Mesenteric fat pad (tissue), 1 donor: ENCODE data around the gene PLVAP. TPM values are rescaled to one million over a fixed set of nuclear protein-coding genes. Genes with fewer than 3 reads are reported as not detected.
A peak's percentile ranks its signal among the peaks of the same experiment; 100 is the strongest.

Experiments
- DNase-seq: peaks from one replicate; pipeline ENCODE4 v3.0.0-alpha.2; 2020; ENCODE audit warnings: low spot score
- long read RNA-seq: library from polyadenylated mRNA; unstranded; transcript quantifications from one replicate; pipeline ENCODE4 v2.0.0, GENCODE V29; 2020
- total RNA-seq: library from RNA; stranded (reverse); fragmentation: NEBNext Ultra II Directional; extraction: Animal tissue kit (Norgen Biotek cat#: 25700); gene quantifications from one replicate; pipeline ENCODE4 v1.2.1, GENCODE V29; 2021
- donor health status: DM: yes; HTN: yes; CAD: no.

PLVAP gene
- total RNA-seq, result 293 TPM
- long read RNA-seq, transcript PLVAP-201 (6 exons, 2,305 nt), result major isoform, 460 of 518 reads
- long read RNA-seq, partial matches to known transcripts, result 27 of 518 reads
- long read RNA-seq, other reads (novel, unspliced or antisense), result 31 of 518 reads

DNA sequence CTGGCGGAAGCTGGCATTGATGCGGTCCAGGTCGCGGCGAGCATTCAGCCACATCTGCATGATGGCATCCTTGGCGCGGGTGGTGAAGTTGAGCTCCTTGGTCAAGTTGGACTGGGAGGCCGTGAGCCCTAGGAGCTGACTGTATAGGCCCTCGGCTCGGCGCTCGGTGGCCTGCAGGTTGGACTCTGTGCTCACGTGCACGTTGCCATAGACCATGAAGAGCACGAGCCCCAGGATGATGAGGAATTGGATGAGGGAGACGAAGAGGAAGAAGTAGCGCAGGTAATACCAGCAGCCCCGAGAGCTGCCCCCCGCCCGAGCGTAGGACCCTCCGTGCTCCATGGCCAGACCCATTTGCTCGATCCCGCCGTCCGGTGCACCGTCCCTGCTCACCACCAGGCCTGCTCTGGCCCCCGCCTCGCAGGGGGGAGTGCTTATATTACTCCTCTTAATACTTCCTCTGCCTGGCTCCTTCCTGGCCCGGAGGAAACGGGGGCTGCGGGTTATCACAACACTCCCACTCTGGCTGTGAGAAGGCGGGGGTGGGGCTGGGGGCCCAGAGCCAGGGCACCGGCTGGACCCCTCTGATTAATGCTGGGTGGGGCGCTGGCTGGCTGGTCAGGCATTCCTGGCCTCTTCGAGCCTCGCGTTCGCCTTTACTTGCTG lies at the start of gene PLVAP:
Gene PLVAP (minus strand): TSS at position 408 of the 666 bp plus-strand sequence. CDS start 54 bp downstream, at position 354.
- no peak for DNase-seq

DNA sequence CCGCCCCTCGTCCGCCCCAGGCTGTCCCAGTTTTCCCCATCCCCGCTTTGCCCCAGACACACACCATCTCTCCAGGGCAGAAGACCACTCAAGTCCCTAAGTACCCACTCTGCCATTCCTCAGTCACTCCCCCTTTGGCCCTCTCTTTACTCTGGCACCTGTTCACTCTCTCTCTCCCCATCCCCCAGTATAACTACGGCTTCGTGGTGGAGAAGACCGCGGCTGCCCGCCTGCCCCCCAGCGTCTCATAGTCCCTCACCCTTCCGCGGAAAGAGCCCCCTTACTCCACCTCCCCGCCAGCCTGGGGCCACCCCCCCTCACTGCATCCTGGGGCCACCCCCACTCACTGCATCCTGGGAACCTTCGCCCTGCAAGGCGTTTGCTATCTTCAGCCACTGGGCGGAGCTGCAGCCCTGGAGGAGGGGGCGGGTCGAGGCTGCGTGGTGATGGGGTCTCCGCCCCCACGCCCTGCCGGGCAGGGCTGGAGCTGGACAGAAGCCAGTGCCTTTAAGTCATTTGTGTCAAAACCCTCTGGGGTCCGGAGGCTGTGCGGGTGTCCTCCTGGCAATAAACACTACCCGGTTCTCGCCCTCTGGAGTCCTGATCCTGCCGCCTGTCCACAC lies 47.7 kb upstream of the PLVAP start:
- DNase-seq, result no peak

DNA sequence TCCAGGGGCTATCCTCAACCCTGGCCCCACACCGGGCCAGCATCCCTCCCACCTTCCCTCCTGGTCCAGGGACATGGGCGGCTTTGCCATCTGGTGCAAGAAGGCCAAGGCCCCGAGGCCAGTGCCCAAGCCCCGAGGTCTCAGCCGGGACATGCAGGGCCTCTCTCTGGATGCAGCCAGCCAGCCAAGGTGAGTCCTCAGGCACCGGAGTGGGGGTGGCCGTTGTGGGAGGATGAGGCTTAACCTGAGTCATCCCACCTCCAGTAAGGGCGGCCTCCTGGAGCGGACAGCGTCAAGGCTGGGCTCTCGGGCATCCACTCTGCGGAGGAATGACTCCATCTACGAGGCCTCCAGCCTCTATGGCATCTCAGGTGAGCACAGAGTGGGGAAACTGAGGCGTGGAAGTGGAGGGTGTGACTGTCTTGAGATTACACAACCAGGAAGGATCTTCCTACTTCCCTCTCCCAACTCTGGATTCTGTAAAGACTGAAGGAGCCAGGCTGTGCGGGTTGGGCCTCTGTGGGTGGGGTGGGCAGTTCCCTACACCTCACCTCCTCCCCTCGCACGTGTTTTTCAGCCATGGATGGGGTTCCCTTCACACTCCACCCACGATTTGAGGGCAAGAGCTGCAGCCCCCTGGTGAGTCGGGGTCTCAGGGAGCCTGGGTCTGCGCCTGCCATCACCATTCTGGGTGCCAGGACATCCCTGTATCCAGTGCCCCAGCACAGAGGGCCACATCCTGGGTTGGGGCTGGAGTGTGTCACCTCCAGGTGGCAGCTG lies 46.5 kb upstream of the PLVAP start:
- DNase-seq, result no peak

- DNase-seq, result no peak
Observed at GRCh38 chr19:17421942-17422341, 44.8 kb upstream of the PLVAP start.

- DNase-seq, result no peak
Observed at GRCh38 chr19:17420475-17420924, 43.4 kb upstream of the PLVAP start.

DNA sequence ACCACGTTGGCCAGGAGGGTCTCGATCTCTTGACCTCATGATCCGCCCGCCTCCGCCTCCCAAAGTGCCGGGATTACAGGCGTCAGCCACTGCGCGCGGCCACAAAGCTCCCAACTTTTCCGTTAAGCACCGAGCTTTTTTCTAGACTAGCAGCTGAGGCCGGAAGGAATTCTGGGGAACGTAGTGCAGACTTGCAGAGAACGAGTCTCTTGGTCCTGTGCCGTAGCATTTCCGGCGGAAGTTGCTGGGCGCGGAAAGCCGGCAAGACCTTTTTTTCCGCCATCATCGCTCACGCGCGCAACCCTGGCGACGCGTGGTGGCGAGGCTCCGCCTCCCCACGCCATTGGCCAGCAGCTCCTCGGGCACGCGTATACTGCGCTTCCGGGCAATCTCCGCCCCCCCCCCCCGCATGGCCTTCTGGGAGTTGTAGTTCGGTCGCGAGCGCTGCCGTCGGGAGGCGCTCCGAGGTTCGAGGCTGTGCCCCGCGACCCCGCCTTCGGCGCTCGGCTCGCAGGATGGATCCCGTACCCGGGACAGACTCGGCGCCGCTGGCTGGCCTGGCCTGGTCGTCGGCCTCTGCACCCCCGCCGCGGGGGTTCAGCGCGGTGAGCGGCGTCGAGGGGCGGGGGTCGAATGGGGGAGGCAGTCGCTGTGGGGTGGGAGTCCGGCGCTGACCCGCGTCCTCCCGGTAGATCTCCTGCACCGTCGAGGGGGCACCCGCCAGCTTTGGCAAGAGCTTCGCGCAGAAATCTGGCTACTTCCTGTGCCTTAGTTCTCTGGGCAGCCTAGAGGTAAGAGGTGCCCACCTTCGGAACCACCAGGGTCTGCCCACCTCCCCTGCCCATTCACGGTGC lies 42.7 kb upstream of the PLVAP start, which contains the start of gene MVB12A:
Gene MVB12A (plus strand): TSS at position 427 of the 854 bp plus-strand sequence. CDS start 89 bp downstream, at position 516.
- peak; percentile 99 for DNase-seq

GRCh38 chr19:17419154-17419620 lies 42.0 kb upstream of the PLVAP start:
- no peak for DNase-seq

DNA sequence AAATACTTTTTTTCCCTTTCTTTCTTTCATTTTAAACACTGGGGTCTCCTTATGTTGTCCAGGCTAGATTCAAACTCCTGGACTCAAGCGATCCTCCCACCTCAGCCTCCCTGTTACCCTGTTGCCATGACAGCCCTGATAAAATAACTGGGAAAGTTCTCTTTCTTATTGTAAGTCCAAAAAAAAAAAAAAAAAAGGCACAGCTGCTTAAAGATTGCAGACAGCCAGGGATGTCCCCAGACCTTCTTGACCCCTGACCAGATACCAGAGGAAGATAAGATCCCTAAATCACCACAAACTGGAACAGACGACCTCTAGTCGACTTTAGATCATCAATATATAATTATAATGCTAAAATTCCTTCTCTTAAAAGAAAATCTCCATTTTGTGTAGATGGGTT lies 41.6 kb upstream of the PLVAP start:
- DNase-seq, result no peak

DNA sequence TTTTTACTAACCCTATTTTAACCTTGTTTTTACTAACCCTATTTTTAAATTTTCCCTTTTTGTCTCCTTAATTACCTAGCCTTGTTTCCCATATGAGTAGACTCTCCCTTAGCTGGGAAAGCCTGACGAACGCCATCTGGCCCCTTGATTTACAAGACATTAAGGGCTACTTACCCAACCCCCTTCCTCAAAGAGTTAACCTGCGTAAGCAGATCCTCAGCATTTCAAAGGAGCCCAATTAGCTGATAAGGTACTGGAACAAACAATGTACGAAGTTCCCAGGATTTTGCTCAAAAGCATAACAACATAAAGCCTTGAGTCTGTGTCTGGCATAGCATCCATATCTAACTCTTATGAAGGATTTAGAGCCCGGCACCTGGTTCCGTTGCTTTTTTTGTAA lies 38.0 kb upstream of the PLVAP start:
- no peak for DNase-seq

- no peak for DNase-seq
Observed at GRCh38 chr19:17414097-17414496, 37.0 kb upstream of the PLVAP start.

- DNase-seq, result no peak
Observed at GRCh38 chr19:17411801-17412200, 34.7 kb upstream of the PLVAP start.

GRCh38 chr19:17409990-17410389 lies 32.8 kb upstream of the PLVAP start:
- no peak for DNase-seq

DNA sequence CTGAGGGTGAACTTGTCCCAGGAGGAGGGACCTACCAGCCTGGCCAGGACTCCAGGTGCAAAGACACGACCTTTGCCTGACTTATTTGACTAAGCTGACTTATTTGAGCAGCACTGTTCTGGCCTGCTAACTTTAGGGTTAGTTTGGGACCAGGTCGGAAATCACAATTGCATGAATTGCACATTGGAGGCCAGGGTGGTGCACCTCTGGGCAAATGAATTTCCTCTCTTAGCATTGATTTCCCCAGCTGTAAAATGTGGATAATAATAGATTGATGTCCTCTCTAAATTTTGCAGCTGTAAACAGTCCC lies 29.7 kb upstream of the PLVAP start:
- no peak for DNase-seq

- DNase-seq, result no peak
Observed at GRCh38 chr19:17406046-17406886, 29.1 kb upstream of the PLVAP start.

DNA sequence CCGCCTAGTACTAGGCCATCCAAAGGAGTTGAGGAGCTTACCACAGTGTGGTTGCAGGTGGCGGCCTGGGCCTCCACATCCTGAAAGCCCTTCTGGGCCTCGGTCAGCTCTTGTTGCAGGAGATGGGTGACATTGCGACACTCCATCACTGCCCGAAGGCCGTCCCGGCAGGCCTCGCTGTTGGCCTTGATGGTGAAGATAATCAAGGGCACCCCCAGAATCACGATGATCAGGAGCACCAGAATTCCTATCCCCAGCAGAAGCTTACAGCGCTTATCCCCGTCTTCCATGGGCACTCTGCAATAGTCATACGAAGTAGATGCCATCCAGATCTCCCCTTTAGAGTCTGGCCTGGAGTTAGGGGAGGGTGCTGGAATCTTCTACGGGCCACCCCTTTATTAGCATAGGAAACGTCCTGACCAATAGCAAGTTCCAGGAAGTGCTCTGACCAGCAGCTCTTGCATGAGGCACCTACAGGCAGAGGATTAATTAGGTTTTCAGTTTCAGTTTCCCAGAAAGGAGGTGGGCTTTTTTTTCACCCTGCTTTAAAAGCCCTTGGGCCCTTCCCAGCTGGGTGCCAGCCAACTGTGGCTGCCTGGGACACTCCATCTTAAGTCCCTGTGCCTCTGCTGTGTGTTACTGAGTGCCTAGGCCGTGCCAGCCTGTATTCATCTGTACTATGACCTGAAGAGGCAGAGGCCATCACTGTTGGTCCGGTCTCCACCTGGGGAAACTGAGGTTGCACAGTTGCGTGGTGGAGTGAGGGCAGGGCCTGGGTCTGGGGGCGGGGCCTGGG lies 28.3 kb upstream of the PLVAP start, which contains the start of gene BST2:
Gene BST2 (minus strand): TSS at position 381 of the 796 bp plus-strand sequence. CDS start 55 bp downstream, at position 326.
- DNase-seq, result no peak

DNA sequence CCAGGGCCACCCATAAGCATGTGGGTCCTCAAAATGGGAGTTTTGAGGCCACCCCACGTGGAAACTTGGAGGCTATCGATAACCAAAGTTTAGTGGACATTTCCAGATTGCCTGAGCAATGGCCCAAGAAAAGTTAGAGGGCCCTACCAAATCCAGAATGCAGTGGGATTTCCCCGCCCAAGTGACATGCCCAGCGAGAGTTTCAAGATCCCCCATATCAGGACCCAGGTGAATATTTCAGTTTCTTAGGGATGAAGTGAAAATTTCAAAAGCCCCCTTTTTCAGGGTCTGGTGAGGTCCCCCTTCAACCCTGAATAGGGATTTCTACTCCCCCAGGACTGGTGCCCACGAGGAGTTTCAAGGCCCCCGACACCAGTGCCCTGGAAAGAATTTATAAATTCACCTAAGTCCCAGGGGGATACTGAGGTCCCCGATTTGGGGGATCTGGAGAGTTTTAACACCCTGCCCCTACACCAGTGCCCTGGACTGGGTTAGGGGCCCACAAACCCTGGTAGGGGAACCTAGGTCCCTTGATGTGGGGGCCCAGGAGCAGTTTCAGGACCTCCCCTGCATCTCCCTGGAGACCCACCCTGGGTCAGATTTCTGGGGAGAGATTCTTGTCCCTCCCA lies 27.6 kb upstream of the PLVAP start:
- no peak for DNase-seq

DNA sequence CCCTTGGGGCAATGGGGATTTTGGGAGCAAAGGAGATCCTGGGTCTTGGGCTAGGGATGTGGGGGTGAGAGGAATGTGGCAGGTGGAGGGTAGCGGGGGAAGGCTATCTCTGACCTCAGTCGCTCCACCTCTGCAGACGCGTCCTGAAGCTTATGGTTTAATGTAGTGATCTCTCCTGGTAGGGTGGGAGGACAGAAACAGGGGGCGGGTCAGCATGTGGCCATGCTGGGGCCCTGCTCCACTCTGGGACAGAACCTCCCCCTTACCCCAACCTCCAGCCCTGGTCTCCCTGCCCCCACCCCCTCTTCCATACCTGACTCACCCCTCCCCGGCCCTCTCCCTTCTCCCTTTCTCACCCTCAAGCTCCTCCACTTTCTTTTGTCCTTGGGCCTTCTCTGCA lies 26.9 kb upstream of the PLVAP start:
- no peak for DNase-seq
